Activated T-cell treated with anti-CD3 and anti-CD28 coated beads, Interleukin-2, amount 50 U/mL, for 72 hours (primary cell): ENCODE data around the gene GALNT14. TPM values are rescaled to one million over a fixed set of nuclear protein-coding genes. Genes with fewer than 3 reads are reported as not detected.

Experiments used
- ATAC-seq, 2 donors: fragments of 150-1000 bp; cut with Tn5 transposase; replicated peaks in 1 of 2; 2 replicates each; pipeline ENCODE4 v1.10.0; 2021; ENCODE audit warnings: moderate library complexity in 2 of 2, mild to moderate bottlenecking in 1 of 2
- DNase-seq, 2 donors: peaks; one replicate each; pipeline ENCODE4 v3.0.0; 2021 to 2022; ENCODE audit warnings: mixed read lengths in 1 of 2
- H3K27ac Mint-ChIP-seq: one replicate; pipeline ENCODE4 v1.8.0; 2022; ENCODE audit warnings: mild to moderate bottlenecking, moderate library complexity, mixed read lengths
- H3K27me3 Mint-ChIP-seq: one replicate; pipeline ENCODE4 v1.8.0; 2022; ENCODE audit warnings: low read depth, mixed read lengths
- H3K36me3 Mint-ChIP-seq, 2 donors: one replicate each; pipeline ENCODE4 v1.8.0; 2022; ENCODE audit warnings: mixed read lengths in 2 of 2, mild to moderate bottlenecking in 1 of 2; ENCODE audit not compliant: insufficient read depth in 2 of 2
- H3K4me1 Mint-ChIP-seq: one replicate; pipeline ENCODE4 v1.8.0; 2022; ENCODE audit warnings: low read depth, mixed read lengths
- H3K4me3 Mint-ChIP-seq, 2 donors: one replicate each; pipeline ENCODE4 v1.8.0; 2022; ENCODE audit warnings: mild to moderate bottlenecking in 2 of 2, mixed read lengths in 2 of 2, moderate library complexity in 2 of 2
- H3K9me3 Mint-ChIP-seq, 2 donors: one replicate each; pipeline ENCODE4 v1.8.0; 2022; ENCODE audit warnings: mixed read lengths in 2 of 2
- total RNA-seq, 2 donors: library from RNA; stranded (reverse); gene quantifications; one replicate each; pipeline ENCODE4 v1.2.3, GENCODE V29; 2022

GALNT14 gene
- total RNA-seq, 2 donors from 2014 or later = 0.67 to 0.81 TPM

DNA sequence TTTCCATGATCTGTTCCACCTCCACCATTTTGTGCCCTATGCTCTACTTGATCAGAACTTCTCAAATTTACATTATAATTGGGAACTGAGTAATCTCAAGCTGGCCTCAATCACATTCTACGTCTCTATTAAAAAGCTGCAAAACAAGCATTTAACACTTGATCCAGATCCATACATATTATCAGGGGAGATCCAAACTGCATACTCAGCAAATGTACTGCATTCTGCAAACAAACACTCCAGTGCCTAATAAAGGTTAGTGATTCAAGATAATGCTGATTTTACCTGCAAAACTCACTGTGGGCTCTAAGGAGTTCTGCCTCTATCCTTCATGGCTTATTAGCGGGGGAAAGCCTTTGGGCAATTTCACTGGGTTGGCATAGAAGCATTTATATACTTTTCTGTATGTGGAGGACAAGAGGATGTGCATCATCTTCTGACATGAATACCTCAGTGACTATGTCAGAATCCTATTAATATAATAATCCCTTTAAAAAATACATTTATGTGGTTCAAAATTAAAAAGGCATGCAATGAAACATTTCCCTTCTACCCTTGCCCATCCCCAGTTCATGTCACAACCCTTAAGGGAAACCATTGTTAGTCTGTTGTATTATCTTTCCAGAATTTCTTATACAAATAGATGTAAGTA, 40.2 kb downstream of the GALNT14 start:
- H3K9me3 Mint-ChIP-seq = no peaks in the 10 kb centered on the region
- DNase-seq = no peak
- no peak for ATAC-seq
- H3K27ac Mint-ChIP-seq = no peak overlapping the region
- H3K4me3 Mint-ChIP-seq = no peak overlapping the region
- no peaks in the 10 kb centered on the region for H3K4me1 Mint-ChIP-seq
- no peaks in the 10 kb centered on the region for H3K27me3 Mint-ChIP-seq
- no peaks in the 10 kb centered on the region for H3K36me3 Mint-ChIP-seq

DNA sequence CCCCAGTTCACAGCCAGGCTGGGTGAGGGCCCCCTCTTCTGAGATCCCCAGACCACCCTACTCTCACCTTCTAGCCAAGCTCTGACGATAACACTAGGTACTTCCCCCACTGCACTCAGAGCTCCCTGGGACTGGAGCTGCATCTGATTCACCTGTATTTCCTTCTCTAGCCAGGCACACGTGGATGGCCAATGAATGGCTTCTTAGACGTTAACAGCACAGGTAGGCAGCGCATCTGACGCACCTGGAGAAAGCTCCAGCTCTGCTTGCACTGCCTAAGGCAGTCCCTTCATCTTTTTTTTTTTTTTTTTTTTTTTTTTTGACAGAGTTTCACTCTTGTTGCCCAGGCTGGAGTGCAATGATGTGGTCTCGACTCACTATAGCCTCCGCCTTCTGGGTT, 48.1 kb downstream of the GALNT14 start:
- Mint-ChIP-seq H3K4me3 (no peak overlapping the region), H3K27me3 (peaks cover 21% of the 10 kb centered on the region), H3K27ac (no peak overlapping the region), H3K36me3 (peaks cover 0 to 1% of the 10 kb centered on the region in 2 donors), H3K9me3 (peaks cover 0 to 2% of the 10 kb centered on the region in 2 donors), H3K4me1 (no peaks in the 10 kb centered on the region)
- DNase-seq = no peak
- ATAC-seq = no peak

DNA sequence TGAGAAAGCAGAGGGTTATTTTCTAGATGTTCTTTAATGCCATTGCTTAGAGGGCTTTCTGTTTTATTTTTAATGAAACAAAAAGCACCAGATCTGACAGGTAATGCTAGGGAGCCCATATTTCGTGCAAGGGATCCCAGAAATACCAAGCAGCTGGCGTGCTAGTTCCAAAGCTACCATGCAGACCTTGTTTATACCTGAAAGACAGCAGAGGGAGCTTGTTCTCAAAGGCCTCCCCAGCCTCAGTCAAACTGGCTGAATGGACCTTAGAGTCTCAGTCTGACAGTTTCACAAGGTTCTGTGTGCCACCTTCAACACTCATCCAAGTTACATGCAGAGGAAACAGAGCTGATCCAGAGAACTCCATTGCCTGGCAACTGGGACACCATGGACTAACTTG, 48.6 kb downstream of the GALNT14 start:
- no peak overlapping the region for H3K27ac Mint-ChIP-seq
- DNase-seq (no peak), ATAC-seq (no peak)
- peaks cover 0 to 1% of the 10 kb centered on the region in 2 donors for H3K36me3 Mint-ChIP-seq
- H3K9me3 Mint-ChIP-seq = peaks cover 0 to 2% of the 10 kb centered on the region in 2 donors
- H3K27me3 Mint-ChIP-seq = peaks cover 21% of the 10 kb centered on the region
- no peak overlapping the region for H3K4me3 Mint-ChIP-seq
- H3K4me1 Mint-ChIP-seq = no peaks in the 10 kb centered on the region

DNA sequence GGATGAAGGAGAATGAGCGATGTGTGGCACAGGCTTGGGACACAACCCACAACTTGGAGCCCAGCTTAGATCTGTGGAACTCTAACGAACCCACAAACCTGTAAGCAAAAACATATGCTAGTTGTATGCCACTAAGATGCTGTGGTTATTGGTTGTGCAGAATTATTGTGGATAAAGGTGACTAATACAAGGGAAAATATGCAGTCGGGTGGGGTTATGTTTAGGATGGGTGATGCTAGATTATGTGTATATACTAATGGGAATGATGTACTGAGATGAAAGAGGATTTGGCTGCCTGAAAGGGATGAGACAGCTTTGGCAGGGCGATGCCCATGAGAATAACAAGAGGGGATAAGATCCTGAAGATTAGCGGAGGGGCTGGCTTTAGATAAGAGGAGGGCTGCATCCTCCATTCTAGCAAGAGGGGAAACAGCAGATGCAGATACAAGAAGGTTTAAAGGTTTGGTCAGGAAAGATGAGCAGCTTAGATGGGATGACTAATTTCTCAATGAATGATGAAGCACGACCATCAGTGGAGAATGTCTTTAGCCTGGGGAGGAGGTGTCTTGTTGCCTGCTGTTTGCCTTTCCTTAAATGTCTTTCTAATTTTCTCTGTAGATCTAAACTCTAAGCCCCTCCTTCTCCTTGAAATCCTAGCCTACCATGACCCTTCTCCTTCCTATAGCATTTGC, 49.6 kb downstream of the GALNT14 start:
- Mint-ChIP-seq H3K27ac (no peak overlapping the region), H3K4me3 (no peak overlapping the region), H3K9me3 (peaks cover 0 to 2% of the 10 kb centered on the region in 2 donors), H3K4me1 (no peaks in the 10 kb centered on the region), H3K27me3 (peaks cover 21% of the 10 kb centered on the region), H3K36me3 (peaks cover 0 to 1% of the 10 kb centered on the region in 2 donors)
- DNase-seq = no peak
- ATAC-seq = no peak

DNA sequence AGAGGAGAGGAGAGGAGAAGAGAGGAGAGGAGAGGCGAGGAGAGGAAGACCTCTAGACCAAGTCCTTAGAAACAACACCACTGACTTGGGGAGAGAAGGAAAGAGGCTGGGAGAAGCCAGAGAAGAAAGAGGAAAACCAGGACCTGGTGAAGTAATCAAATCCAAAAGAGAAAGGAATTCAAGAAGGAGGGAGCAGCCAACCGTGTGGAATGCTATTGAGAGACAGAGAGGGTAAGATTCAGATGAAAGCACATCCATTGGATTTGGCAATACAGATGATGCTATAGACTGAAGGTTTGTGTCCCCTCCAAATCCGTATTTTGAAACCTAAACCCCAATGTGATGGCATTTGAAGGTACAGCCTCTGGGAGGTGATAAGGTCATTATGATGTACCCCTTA, 50.7 kb downstream of the GALNT14 start:
- ATAC-seq = no peak
- H3K9me3 Mint-ChIP-seq = peaks cover 0 to 2% of the 10 kb centered on the region in 2 donors
- peaks cover 21% of the 10 kb centered on the region for H3K27me3 Mint-ChIP-seq
- H3K36me3 Mint-ChIP-seq = peaks cover 0 to 1% of the 10 kb centered on the region in 2 donors
- no peak overlapping the region for H3K4me3 Mint-ChIP-seq
- H3K4me1 Mint-ChIP-seq = no peaks in the 10 kb centered on the region
- no peak overlapping the region for H3K27ac Mint-ChIP-seq
- DNase-seq = no peak

DNA sequence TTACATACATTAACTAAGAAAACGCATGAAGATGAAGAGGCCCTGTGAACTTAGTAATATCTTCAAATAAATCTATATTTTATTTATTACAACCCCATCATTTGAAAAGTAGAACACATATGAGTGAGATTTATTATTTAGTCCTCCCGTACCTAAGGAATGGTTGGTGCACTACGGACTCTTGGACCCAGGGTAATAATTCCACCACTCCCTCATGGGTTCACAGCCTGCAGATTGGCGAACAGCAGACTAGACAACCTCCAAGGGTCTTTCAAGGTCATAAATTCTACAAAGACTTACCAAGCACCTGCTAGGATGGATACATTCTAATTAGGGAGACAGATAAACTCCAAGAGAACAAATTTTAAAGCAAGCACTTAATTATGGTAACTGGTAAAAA, 51.6 kb downstream of the GALNT14 start:
- H3K36me3 Mint-ChIP-seq = peaks cover 0 to 1% of the 10 kb centered on the region in 2 donors
- ATAC-seq (no peak), DNase-seq (no peak)
- peaks cover 21% of the 10 kb centered on the region for H3K27me3 Mint-ChIP-seq
- H3K27ac Mint-ChIP-seq = no peak overlapping the region
- no peak overlapping the region for H3K4me3 Mint-ChIP-seq
- peaks cover 0 to 2% of the 10 kb centered on the region in 2 donors for H3K9me3 Mint-ChIP-seq
- H3K4me1 Mint-ChIP-seq = no peaks in the 10 kb centered on the region

DNA sequence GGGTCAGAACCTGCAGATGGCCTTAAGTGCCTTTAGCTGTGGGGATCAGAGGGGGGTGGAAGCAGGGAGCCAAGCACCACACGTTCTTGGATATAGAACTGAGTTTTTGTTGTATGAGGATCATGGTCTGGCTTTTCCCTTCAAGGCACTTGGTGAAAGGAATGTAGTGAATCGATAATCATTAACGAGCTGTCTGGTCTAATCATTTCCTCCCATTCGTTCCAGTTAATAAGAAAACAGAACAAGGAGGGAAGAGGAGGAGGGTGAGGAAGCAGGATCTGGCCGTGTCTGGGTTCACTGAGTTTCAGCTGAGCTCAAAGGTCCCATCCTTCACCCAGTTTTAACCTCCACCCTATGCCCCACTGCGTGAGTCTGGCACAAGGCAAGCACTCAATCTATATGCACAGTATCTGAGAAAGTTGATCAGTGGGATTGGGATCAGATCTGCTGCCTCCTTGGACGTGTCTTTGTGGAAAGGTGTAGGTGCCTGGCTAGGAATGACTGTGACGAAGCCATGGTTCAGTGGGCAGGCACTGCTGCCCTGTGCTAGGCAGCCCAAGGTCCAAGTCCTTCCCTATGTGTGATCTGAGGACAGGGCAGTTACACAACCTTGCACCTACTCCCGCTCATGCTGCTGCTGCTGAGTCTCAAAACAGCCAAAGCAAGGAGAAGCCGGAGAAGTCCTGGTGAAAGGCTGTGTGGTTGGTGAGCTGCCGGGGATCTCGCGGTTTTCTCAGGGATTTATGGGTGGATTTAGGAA, 54.8 kb downstream of the GALNT14 start:
- H3K4me3 Mint-ChIP-seq = no peak overlapping the region
- no peaks in the 10 kb centered on the region for H3K4me1 Mint-ChIP-seq

DNA sequence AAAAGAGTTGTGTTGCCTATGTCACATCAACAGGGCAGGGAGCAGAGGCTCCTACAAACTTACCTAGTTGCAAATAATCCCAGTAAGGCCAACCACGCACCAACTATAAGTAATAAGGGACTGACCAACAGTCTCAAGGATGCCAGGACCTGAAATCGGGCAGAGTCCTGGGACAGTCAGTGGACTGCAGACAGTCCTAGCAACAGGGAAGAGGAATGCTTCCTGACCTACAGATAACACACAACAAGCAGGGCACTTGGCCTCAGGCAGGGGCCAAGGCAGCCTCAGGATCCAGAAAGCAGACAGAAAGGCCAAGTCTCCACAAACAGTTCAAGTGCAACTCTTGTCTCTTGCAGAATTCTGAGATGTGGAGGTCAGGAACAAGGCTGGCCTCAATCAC, 56.2 kb downstream of the GALNT14 start:
- Mint-ChIP-seq H3K36me3 (no peaks in the 10 kb centered on the region), H3K4me3 (no peak overlapping the region), H3K9me3 (no peaks in the 10 kb centered on the region), H3K27me3 (peaks cover 3% of the 10 kb centered on the region), H3K27ac (no peak overlapping the region), H3K4me1 (no peaks in the 10 kb centered on the region)
- DNase-seq (no peak), ATAC-seq (no peak)

More for the DNA sequence above, 54.8 kb downstream of the GALNT14 start:
- peaks cover 0 to 1% of the 10 kb centered on the region in 2 donors for H3K36me3 Mint-ChIP-seq
- H3K27me3 Mint-ChIP-seq = peaks cover 17% of the 10 kb centered on the region
- H3K9me3 Mint-ChIP-seq = peaks cover 0 to 2% of the 10 kb centered on the region in 2 donors
- H3K27ac Mint-ChIP-seq = no peak overlapping the region
- ATAC-seq (no peak), DNase-seq (no peak)

DNA sequence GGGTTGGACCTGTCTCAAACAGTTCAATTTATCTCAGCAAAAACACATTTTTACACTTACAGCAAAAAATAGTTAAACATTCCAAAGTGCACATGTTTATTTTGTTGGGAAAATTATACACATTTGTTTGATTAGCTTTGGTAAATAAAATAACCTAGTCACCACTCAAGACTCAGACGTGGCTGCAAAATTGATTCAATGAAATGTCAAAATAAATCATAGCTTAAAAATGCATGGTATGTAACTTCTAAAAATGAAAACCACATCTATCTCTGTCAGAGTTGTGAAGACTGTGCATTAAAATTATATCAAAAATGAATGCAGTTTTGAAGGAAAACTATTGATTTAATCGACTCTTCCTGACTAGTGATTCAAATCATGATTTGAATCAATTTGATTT, 56.7 kb downstream of the GALNT14 start:
- Mint-ChIP-seq H3K9me3 (no peaks in the 10 kb centered on the region), H3K36me3 (no peaks in the 10 kb centered on the region), H3K4me3 (no peak overlapping the region), H3K27ac (no peak overlapping the region), H3K4me1 (no peaks in the 10 kb centered on the region), H3K27me3 (no peaks in the 10 kb centered on the region)
- no peak for DNase-seq
- ATAC-seq = no peak

DNA sequence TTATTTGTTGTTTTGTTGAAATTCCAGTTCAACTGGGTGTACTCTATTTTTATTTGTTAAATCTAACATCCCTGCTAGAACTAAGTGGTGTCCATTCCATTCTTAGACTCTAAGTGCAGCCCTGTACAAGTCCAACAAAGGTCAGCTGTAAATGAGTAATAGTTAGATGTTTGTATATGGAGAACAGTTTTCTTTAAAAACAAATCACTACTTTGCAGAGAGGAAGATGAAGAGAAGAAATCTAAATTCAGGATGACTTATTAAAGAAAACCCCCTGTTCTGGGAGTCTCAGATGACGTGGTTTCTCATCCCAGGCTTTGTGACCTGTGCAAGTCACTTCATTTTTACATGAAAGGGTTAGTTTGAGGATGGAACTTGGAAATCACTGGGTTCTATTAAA, 57.9 kb downstream of the GALNT14 start:
- H3K27ac Mint-ChIP-seq = no peak overlapping the region
- H3K4me3 Mint-ChIP-seq = no peak overlapping the region
- no peaks in the 10 kb centered on the region for H3K27me3 Mint-ChIP-seq
- DNase-seq (no peak), ATAC-seq (no peak)
- H3K36me3 Mint-ChIP-seq = no peaks in the 10 kb centered on the region
- H3K4me1 Mint-ChIP-seq = no peaks in the 10 kb centered on the region
- no peaks in the 10 kb centered on the region for H3K9me3 Mint-ChIP-seq

DNA sequence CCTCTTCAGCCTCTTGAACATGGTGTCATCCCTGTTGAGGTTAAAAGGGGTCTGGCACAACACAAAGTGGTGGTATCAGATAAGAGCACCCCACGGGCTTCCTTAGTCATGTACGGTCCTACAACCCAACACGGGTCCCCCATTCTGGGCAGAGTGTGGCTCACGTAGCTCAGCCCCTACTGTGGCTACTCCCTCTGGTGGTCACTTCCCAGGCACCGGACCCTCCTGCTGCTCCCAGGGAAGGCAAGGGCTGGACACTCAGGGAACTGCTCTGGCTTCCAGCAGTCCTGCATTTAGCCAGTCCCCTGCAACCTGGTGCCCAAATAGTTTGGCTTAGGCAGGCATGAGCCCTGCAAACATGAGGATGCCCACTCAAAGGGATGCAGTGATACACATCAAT, 58.6 kb downstream of the GALNT14 start:
- no peaks in the 10 kb centered on the region for H3K36me3 Mint-ChIP-seq
- no peak overlapping the region for H3K4me3 Mint-ChIP-seq
- no peak overlapping the region for H3K27ac Mint-ChIP-seq
- no peaks in the 10 kb centered on the region for H3K4me1 Mint-ChIP-seq
- no peaks in the 10 kb centered on the region for H3K27me3 Mint-ChIP-seq
- no peaks in the 10 kb centered on the region for H3K9me3 Mint-ChIP-seq
- DNase-seq (no peak), ATAC-seq (no peak)

DNA sequence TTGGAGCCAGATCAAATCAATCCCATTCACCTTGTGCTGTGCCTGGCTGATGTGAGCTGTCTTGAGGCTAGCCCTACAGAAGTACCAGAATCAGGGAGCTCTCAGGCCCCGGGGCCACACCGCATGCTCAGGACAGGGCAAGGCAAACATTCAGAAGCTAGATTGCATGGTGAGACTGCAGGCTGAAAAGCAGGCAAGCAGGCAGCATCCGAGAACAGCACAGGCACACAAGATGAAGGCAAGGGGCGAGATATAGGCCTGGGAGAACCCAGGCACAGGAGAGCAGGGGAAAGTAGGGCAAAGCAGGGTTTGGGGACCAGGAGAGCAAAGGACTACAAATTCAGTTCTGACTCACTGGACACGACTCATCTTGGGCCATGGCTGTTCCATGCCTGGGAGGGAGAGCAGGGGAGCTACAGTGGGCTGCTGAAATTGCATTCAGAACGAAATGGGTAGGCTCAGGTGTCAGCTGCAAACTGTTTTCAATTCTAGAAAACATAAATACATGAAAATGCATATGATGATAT, 59.6 kb downstream of the GALNT14 start:
- H3K9me3 Mint-ChIP-seq = no peaks in the 10 kb centered on the region
- ATAC-seq = no peak
- H3K27ac Mint-ChIP-seq = no peak overlapping the region

DNA sequence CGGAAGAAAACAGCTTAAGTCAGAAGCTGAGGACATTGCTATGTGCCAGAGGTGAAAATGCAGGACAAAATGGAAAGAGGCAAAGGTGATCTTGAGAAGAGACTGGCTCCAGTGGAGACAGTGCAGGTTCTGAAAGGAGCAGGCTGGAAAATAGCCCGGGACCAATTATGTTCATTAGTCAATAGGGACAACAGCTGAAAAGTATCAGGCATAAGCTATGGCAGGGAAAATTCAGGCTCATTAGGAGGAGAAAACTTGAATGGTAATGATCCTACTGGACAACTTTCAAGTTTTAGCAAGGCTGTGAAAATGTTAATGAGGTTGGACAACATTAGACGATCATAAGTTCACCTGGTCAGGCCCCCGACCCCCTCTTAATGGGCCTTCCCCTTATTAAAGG, 60.2 kb downstream of the GALNT14 start:
- Mint-ChIP-seq H3K27me3 (no peaks in the 10 kb centered on the region), H3K27ac (no peak overlapping the region), H3K9me3 (no peaks in the 10 kb centered on the region)

More for the DNA sequence above, 59.6 kb downstream of the GALNT14 start:
- Mint-ChIP-seq H3K4me3 (no peak overlapping the region), H3K4me1 (no peaks in the 10 kb centered on the region), H3K27me3 (no peaks in the 10 kb centered on the region), H3K36me3 (no peaks in the 10 kb centered on the region)
- DNase-seq = no peak

More for the DNA sequence above, 60.2 kb downstream of the GALNT14 start:
- Mint-ChIP-seq H3K36me3 (no peaks in the 10 kb centered on the region), H3K4me1 (no peaks in the 10 kb centered on the region), H3K4me3 (no peak overlapping the region)
- ATAC-seq = no peak
- no peak for DNase-seq
